NOMO-1 treated with dmso at 0.1 percent for 144 hours (cell line): ENCODE measurements around the gene TRAFD1.

Experiments used
- DNase-seq: peaks from one replicate; lab custom pipeline; 2025; ENCODE audit not compliant: unreplicated experiment; lab: John Stamatoyannopoulos, UW

TRAFD1 gene

GRCh38 chr12:112198120-112198733 lies 72.9 kb downstream of the TRAFD1 start:
- DNase-seq, result no peak

- no peak for DNase-seq
These were observed 73.8 kb downstream of the TRAFD1 start for GRCh38 chr12:112199136-112199535.
